GM12874 (cell line): Measurements from ENCODE around the gene SELENOM.

Experiments
- TF ChIP-seq, protein P1 (sequence below): IDR thresholded peaks from 2 replicates; pipeline ENCODE4 v1.5.1; 2011; ENCODE audit warnings: low read depth, mild to moderate bottlenecking, control low read depth, low read length, moderate library complexity; ENCODE audit not compliant: insufficient read depth

The SELENOM gene

DNA sequence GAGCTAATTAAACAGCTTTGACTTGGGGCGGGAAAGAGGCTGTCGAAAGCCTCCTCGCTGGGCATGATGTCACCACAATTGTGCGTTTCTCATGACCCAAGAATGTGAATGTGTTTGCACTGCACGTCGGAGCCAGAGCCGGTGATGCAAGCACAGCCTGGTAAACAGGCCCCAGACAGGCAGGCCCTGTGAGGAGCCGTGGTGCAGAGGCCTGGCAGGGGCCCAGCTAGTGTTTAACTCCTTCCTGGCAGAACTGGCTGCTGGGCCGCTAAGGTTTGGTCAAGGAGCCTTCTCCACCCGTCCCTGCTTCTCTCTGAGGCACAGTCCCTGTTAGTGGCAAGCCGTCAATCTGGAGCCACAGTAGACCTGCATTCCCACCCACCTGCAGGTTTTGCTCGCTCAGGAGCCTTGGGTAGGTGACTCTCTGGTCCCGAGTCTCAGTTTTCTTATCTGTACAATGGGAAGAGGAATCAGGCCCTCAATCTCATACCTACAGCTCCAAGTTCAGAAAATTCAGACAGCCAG lies 51.7 kb downstream of the SELENOM start:
- TF ChIP-seq, protein P1, sequence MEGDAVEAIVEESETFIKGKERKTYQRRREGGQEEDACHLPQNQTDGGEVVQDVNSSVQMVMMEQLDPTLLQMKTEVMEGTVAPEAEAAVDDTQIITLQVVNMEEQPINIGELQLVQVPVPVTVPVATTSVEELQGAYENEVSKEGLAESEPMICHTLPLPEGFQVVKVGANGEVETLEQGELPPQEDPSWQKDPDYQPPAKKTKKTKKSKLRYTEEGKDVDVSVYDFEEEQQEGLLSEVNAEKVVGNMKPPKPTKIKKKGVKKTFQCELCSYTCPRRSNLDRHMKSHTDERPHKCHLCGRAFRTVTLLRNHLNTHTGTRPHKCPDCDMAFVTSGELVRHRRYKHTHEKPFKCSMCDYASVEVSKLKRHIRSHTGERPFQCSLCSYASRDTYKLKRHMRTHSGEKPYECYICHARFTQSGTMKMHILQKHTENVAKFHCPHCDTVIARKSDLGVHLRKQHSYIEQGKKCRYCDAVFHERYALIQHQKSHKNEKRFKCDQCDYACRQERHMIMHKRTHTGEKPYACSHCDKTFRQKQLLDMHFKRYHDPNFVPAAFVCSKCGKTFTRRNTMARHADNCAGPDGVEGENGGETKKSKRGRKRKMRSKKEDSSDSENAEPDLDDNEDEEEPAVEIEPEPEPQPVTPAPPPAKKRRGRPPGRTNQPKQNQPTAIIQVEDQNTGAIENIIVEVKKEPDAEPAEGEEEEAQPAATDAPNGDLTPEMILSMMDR: no peak

DNA sequence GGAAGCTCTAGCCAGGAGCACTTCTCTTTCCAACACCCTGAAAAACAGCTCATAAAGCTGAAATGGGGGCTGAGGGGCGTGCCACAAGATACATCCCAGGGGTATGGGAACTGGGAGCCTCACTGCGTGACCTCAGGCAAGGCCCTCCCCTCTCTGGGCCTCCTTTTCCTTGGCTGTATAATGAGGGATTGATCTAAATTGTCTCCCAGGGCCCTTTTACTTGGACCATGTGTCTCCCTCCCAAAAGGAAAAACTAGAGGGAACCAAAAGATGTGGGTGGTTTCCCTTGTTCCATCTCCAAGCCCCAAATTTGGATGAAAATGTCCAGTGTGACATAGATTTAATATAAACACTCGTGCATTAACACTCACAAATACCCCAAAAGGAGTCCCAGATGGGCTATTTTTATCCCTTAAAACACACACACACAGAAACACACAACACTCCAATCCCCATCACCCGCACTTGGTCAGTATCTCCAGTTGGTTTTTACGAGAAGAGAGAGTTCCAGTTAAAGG lies 52.2 kb downstream of the SELENOM start:
- TF ChIP-seq, protein P1: no peak
